ENCODE results near the gene UNC13C. TPM values are rescaled to one million over a fixed set of nuclear protein-coding genes. Genes with fewer than 3 reads are reported as not detected.

The UNC13C gene
- total RNA-seq, 1 donor from 2014 or later = 3.7 TPM

GRCh38 chr15:54374184-54374952 is 396.1 kb downstream of the UNC13C start:
- no peaks in the 10 kb centered on the region for H3K36me3 Mint-ChIP-seq
- no peak overlapping the region for H3K4me3 Mint-ChIP-seq
- H3K27ac Mint-ChIP-seq = no peak overlapping the region
- no peak for DNase-seq (ENCODE audit: extremely low spot score, unreplicated experiment)
- no peak for TF ChIP-seq CTCF (conservative IDR thresholded peaks at IDR 0.05)
- H3K4me1 Mint-ChIP-seq (ENCODE audit: unreplicated experiment) = no peaks in the 10 kb centered on the region
- H3K9me3 Mint-ChIP-seq = no peaks in the 10 kb centered on the region
- no peaks in the 10 kb centered on the region for H3K27me3 Mint-ChIP-seq

GRCh38 chr15:54387799-54388198 is 409.6 kb downstream of the UNC13C start:
- no peaks in the 10 kb centered on the region for H3K36me3 Mint-ChIP-seq
- TF ChIP-seq CTCF (conservative IDR thresholded peaks at IDR 0.05) = no peak

GRCh38 chr15:54388746-54389145 is 410.5 kb downstream of the UNC13C start:
- TF ChIP-seq CTCF (conservative IDR thresholded peaks at IDR 0.05) = no peak
- H3K27me3 Mint-ChIP-seq = no peaks in the 10 kb centered on the region

More at GRCh38 chr15:54387799-54388198, 409.6 kb downstream of the UNC13C start:
- no peak for DNase-seq (ENCODE audit: extremely low spot score, unreplicated experiment)
- no peak overlapping the region for H3K4me3 Mint-ChIP-seq
- H3K4me1 Mint-ChIP-seq (ENCODE audit: unreplicated experiment) = no peaks in the 10 kb centered on the region
- no peaks in the 10 kb centered on the region for H3K27me3 Mint-ChIP-seq
- no peak overlapping the region for H3K27ac Mint-ChIP-seq
- H3K9me3 Mint-ChIP-seq = no peaks in the 10 kb centered on the region

GRCh38 chr15:54410481-54410880 is 432.2 kb downstream of the UNC13C start:
- Mint-ChIP-seq H3K27me3 (no peaks in the 10 kb centered on the region), H3K27ac (no peak overlapping the region), H3K4me1 (ENCODE audit: unreplicated experiment) (no peaks in the 10 kb centered on the region), H3K9me3 (no peaks in the 10 kb centered on the region), H3K36me3 (no peaks in the 10 kb centered on the region), H3K4me3 (no peak overlapping the region)
- DNase-seq (ENCODE audit: extremely low spot score, unreplicated experiment) = no peak
- TF ChIP-seq CTCF (conservative IDR thresholded peaks at IDR 0.05) = no peak

More at GRCh38 chr15:54388746-54389145, 410.5 kb downstream of the UNC13C start:
- H3K36me3 Mint-ChIP-seq = no peaks in the 10 kb centered on the region
- no peak overlapping the region for H3K4me3 Mint-ChIP-seq
- H3K9me3 Mint-ChIP-seq = no peaks in the 10 kb centered on the region
- no peaks in the 10 kb centered on the region for H3K4me1 Mint-ChIP-seq (ENCODE audit: unreplicated experiment)
- no peak overlapping the region for H3K27ac Mint-ChIP-seq
- DNase-seq (ENCODE audit: extremely low spot score, unreplicated experiment) = no peak

- no peaks in the 10 kb centered on the region for H3K9me3 Mint-ChIP-seq
- no peak for DNase-seq (ENCODE audit: extremely low spot score, unreplicated experiment)
- H3K36me3 Mint-ChIP-seq = no peaks in the 10 kb centered on the region
- H3K27me3 Mint-ChIP-seq = no peaks in the 10 kb centered on the region
- TF ChIP-seq CTCF (conservative IDR thresholded peaks at IDR 0.05) = no peak
- no peak overlapping the region for H3K4me3 Mint-ChIP-seq
- H3K27ac Mint-ChIP-seq = no peak overlapping the region
- H3K4me1 Mint-ChIP-seq (ENCODE audit: unreplicated experiment) = no peaks in the 10 kb centered on the region
Observed at GRCh38 chr15:54424171-54424570, 445.9 kb downstream of the UNC13C start.
